PFSK-1 (cell line): Measurements from ENCODE around the gene C1QTNF12.

Source experiments
- FOXP2 ChIP-seq: optimal IDR thresholded peaks from 2 replicates; pipeline ENCODE3; 2011; ENCODE audit warnings: borderline replicate concordance, control low read depth, inconsistent platforms; ENCODE audit not compliant: insufficient read depth; ENCODE audit errors: extremely low read length, extremely low read depth
- POLR2AphosphoS5 ChIP-seq: IDR thresholded peaks from 2 replicates; pipeline ENCODE4 v1.6.1; 2012; ENCODE audit warnings: low read depth, mild to moderate bottlenecking, control low read depth, low read length, moderate library complexity
- REST ChIP-seq, 2 experiments: IDR thresholded peaks; 2 replicates each; pipeline versions ENCODE4 v1.6.1 to v1.8.0; 2011 to 2012; ENCODE audit warnings: low read depth in 2 of 2, low read length in 2 of 2, control low read depth in 1 of 2, inconsistent platforms in 1 of 2, mild to moderate bottlenecking in 1 of 2, moderate library complexity in 1 of 2; ENCODE audit not compliant: insufficient read depth in 1 of 2
- SIN3A ChIP-seq: IDR thresholded peaks from 2 replicates; pipeline ENCODE4 v1.6.1; 2012; ENCODE audit warnings: mild to moderate bottlenecking, low read length, moderate library complexity, borderline replicate concordance; ENCODE audit not compliant: insufficient read depth
- TAF1 ChIP-seq: IDR thresholded peaks from 2 replicates; pipeline ENCODE4 v1.6.1; 2012; ENCODE audit warnings: low read length, control low read depth, borderline replicate concordance; ENCODE audit not compliant: insufficient read depth

C1QTNF12 gene

GRCh38 chr1:1197551-1198422 lies 48.7 kb downstream of the C1QTNF12 start:
- TF ChIP-seq FOXP2 (no peak), SIN3A (no peak), REST (IDR thresholded peaks at IDR 0.05; ENCODE audit: insufficient read depth in 1 of 2, low read depth in 2 of 2, low read length in 2 of 2) (no peak), TAF1 (no peak), POLR2AphosphoS5 (no peak)

GRCh38 chr1:1197188-1197500 lies 49.4 kb downstream of the C1QTNF12 start:
- no peak for TF ChIP-seq FOXP2
- TF ChIP-seq SIN3A = no peak

- TF ChIP-seq POLR2AphosphoS5 (no peak), REST (IDR thresholded peaks at IDR 0.05; ENCODE audit: insufficient read depth in 1 of 2, low read depth in 2 of 2, low read length in 2 of 2) (no peak), TAF1 (no peak), SIN3A (no peak), FOXP2 (no peak)
These were observed 49.9 kb downstream of the C1QTNF12 start for GRCh38 chr1:1196431-1197187.

- TF ChIP-seq TAF1 (no peak), REST (IDR thresholded peaks at IDR 0.05; ENCODE audit: insufficient read depth in 1 of 2, low read depth in 2 of 2, low read length in 2 of 2) (no peak), POLR2AphosphoS5 (no peak), FOXP2 (no peak), SIN3A (no peak)
These were observed 51.8 kb downstream of the C1QTNF12 start for GRCh38 chr1:1194723-1195122.
